ENCODE measurements around the gene MCM7. TPM values are rescaled to one million over a fixed set of nuclear protein-coding genes. Genes with fewer than 3 reads are reported as not detected.
A peak's percentile ranks its signal among the peaks of the same experiment; 100 is the strongest.

The MCM7 gene
- total RNA-seq, 1 donor from 2014 or later: 389 TPM

GRCh38 chr7:100072462-100072861 is 28.7 kb downstream of the MCM7 start:
- Mint-ChIP-seq H3K9me3 (peaks cover 44% of the 10 kb centered on the region), H3K27me3 (ENCODE audit: low read depth) (no peaks in the 10 kb centered on the region), H3K4me1 (ENCODE audit: low read depth) (no peaks in the 10 kb centered on the region), H3K4me3 (ENCODE audit: low read depth) (no peak overlapping the region), H3K27ac (no peak overlapping the region), H3K36me3 (ENCODE audit: low read depth) (peaks cover 94% of the 10 kb centered on the region)
- DNase-seq (ENCODE audit: low spot score): no peak
- intact Hi-C loops (cut with micrococcal nuclease): no loop called here

- intact Hi-C loops (cut with micrococcal nuclease): no loop called here
- Mint-ChIP-seq H3K4me1 (ENCODE audit: low read depth) (no peaks in the 10 kb centered on the region), H3K9me3 (peaks cover 44% of the 10 kb centered on the region), H3K36me3 (ENCODE audit: low read depth) (peaks cover 88% of the 10 kb centered on the region), H3K4me3 (ENCODE audit: low read depth) (no peak overlapping the region), H3K27ac (no peak overlapping the region), H3K27me3 (ENCODE audit: low read depth) (no peaks in the 10 kb centered on the region)
- DNase-seq (ENCODE audit: low spot score): no peak
These were observed 30.0 kb downstream of the MCM7 start for GRCh38 chr7:100071018-100071723.

- no peaks in the 10 kb centered on the region for H3K27me3 Mint-ChIP-seq (ENCODE audit: low read depth)
- DNase-seq (ENCODE audit: low spot score): no peak
- no peak overlapping the region for H3K27ac Mint-ChIP-seq
- H3K4me1 Mint-ChIP-seq (ENCODE audit: low read depth): no peaks in the 10 kb centered on the region
- peaks cover 44% of the 10 kb centered on the region for H3K9me3 Mint-ChIP-seq
- H3K36me3 Mint-ChIP-seq (ENCODE audit: low read depth): peaks cover 82% of the 10 kb centered on the region
- no peak overlapping the region for H3K4me3 Mint-ChIP-seq (ENCODE audit: low read depth)
- intact Hi-C loops (cut with micrococcal nuclease): no loop called here
These were observed 31.2 kb downstream of the MCM7 start for GRCh38 chr7:100069991-100070390.

DNA sequence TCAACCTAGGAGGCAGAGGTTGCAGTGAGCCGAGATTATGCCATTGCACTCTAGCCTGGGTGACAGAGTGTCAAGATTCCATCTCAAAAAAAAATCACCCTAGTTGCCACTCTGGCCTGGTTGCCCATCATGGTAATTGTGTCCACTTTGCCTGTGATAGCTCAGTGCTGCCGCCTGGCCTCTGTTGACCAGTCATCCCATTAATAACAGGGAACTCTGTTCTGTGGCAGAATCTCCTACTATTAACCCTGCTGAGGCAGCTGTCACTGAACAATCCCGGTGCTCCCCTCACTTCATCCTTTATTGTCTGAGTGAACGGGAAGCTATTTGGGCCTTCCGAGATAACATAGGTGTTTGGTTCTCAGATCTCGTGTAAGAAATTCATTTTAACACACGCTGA is 34.2 kb downstream of the MCM7 start:
- Mint-ChIP-seq H3K27me3 (ENCODE audit: low read depth) (no peaks in the 10 kb centered on the region), H3K9me3 (peaks cover 28% of the 10 kb centered on the region), H3K36me3 (ENCODE audit: low read depth) (peaks cover 67% of the 10 kb centered on the region), H3K4me1 (ENCODE audit: low read depth) (no peaks in the 10 kb centered on the region), H3K4me3 (ENCODE audit: low read depth) (no peak overlapping the region), H3K27ac (no peak overlapping the region)
- intact Hi-C loops (cut with micrococcal nuclease): no loop called here
- no peak for DNase-seq (ENCODE audit: low spot score)

GRCh38 chr7:100065452-100066186 is 35.6 kb downstream of the MCM7 start:
- intact Hi-C loops (cut with micrococcal nuclease): no loop called here
- no peak for DNase-seq (ENCODE audit: low spot score)
- Mint-ChIP-seq H3K4me3 (ENCODE audit: low read depth) (no peak overlapping the region), H3K4me1 (ENCODE audit: low read depth) (no peaks in the 10 kb centered on the region), H3K27me3 (ENCODE audit: low read depth) (no peaks in the 10 kb centered on the region), H3K36me3 (ENCODE audit: low read depth) (peaks cover 63% of the 10 kb centered on the region), H3K9me3 (peaks cover 15% of the 10 kb centered on the region), H3K27ac (no peak overlapping the region)

GRCh38 chr7:100064162-100064561 is 37.0 kb downstream of the MCM7 start:
- Mint-ChIP-seq H3K4me1 (ENCODE audit: low read depth) (no peaks in the 10 kb centered on the region), H3K27ac (no peak overlapping the region), H3K27me3 (ENCODE audit: low read depth) (no peaks in the 10 kb centered on the region), H3K9me3 (peaks cover 4% of the 10 kb centered on the region), H3K36me3 (ENCODE audit: low read depth) (peaks cover 56% of the 10 kb centered on the region), H3K4me3 (ENCODE audit: low read depth) (no peak overlapping the region)
- intact Hi-C loops (cut with micrococcal nuclease): no loop called here
- no peak for DNase-seq (ENCODE audit: low spot score)

GRCh38 chr7:100063376-100063775 is 37.8 kb downstream of the MCM7 start:
- H3K27me3 Mint-ChIP-seq (ENCODE audit: low read depth): no peaks in the 10 kb centered on the region
- no peak overlapping the region for H3K4me3 Mint-ChIP-seq (ENCODE audit: low read depth)
- H3K4me1 Mint-ChIP-seq (ENCODE audit: low read depth): no peaks in the 10 kb centered on the region
- peaks cover 4% of the 10 kb centered on the region for H3K9me3 Mint-ChIP-seq
- peaks cover 56% of the 10 kb centered on the region for H3K36me3 Mint-ChIP-seq (ENCODE audit: low read depth)
- no peak overlapping the region for H3K27ac Mint-ChIP-seq
- DNase-seq (ENCODE audit: low spot score): no peak
- intact Hi-C loops (cut with micrococcal nuclease): no loop called here

DNA sequence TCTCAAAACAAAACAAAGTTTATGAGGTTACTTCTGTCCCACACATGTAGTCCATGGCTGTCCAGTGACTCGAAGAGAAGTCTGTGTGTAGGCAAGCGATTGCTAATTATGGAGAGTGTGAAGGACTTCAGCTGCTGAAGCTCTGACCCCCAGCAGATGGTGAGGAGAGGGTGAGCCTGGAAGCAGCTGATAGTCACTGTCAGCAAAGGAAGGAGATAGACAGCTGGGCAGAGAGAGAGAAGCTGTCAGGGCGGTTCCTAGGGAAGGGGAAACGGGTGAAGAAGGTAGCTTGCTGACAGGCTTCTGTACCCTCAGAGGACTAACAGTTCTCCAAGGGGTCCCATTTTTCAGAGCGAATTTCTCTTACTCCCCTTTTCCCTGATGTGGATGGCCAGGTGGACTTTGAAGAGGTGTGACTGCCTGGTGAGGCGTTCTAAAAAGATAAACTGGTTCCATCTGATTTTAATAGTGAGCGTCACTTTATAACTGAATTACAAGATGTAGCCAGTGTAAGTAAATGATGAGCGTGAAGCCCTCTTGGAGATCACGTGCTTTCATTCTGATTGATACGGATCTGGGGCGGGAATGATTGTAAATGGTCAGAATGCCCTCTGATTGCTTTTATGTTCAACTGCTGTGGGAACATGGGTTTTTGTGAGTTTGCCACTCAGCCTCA is 39.5 kb downstream of the MCM7 start:
- no peak overlapping the region for H3K27ac Mint-ChIP-seq
- peaks cover 58% of the 10 kb centered on the region for H3K36me3 Mint-ChIP-seq (ENCODE audit: low read depth)
- H3K4me1 Mint-ChIP-seq (ENCODE audit: low read depth): no peaks in the 10 kb centered on the region
- H3K9me3 Mint-ChIP-seq: no peaks in the 10 kb centered on the region
- DNase-seq (ENCODE audit: low spot score): no peak
- H3K4me3 Mint-ChIP-seq (ENCODE audit: low read depth): no peak overlapping the region
- intact Hi-C loops (cut with micrococcal nuclease): no loop called here
- H3K27me3 Mint-ChIP-seq (ENCODE audit: low read depth): no peaks in the 10 kb centered on the region

DNA sequence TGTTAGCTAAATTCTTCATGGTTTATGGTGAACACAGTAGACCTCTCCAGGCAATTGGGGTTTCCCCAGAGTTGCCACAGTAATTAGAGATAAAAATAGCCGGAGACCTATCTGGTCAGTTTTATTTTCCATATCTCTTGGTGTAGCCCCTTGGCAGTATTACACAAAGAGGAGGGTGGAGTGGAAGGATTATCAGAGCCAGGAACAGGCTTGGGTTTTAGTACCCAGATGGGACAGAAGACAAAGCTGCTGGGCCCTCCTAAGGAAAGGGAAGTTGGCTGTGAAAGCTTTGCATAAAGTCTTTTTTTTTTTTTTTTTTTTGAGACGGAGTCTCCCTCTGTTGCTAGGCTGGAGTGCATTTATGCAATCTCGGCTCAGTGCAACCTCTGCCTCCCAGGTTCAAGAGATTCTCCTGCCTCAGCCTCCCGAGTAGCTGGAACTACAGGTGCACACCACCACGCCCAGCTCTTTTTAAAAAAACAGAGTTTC is 41.9 kb downstream of the MCM7 start:
- H3K4me3 Mint-ChIP-seq (ENCODE audit: low read depth): no peak overlapping the region
- intact Hi-C loops (cut with micrococcal nuclease): no loop called here
- no peak overlapping the region for H3K27ac Mint-ChIP-seq
- H3K4me1 Mint-ChIP-seq (ENCODE audit: low read depth): no peaks in the 10 kb centered on the region
- peaks cover 47% of the 10 kb centered on the region for H3K36me3 Mint-ChIP-seq (ENCODE audit: low read depth)
- no peaks in the 10 kb centered on the region for H3K9me3 Mint-ChIP-seq
- no peak for DNase-seq (ENCODE audit: low spot score)
- H3K27me3 Mint-ChIP-seq (ENCODE audit: low read depth): no peaks in the 10 kb centered on the region

DNA sequence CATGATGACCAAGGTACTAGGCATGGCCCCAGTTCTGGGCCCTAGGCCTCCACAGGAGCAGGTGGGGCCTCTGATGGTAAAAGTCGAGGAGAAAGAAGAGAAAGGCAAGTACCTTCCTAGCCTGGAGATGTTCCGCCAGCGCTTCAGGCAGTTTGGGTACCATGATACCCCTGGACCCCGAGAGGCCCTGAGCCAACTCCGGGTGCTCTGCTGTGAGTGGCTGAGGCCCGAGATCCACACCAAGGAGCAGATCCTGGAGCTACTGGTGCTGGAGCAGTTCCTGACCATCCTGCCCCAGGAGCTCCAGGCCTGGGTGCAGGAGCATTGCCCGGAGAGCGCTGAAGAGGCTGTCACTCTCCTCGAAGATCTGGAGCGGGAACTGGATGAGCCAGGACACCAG is 44.2 kb downstream of the MCM7 start:
- H3K4me1 Mint-ChIP-seq (ENCODE audit: low read depth): no peaks in the 10 kb centered on the region
- intact Hi-C loops (cut with micrococcal nuclease): no loop called here
- no peak overlapping the region for H3K4me3 Mint-ChIP-seq (ENCODE audit: low read depth)
- no peak for DNase-seq (ENCODE audit: low spot score)
- H3K27ac Mint-ChIP-seq: no peak overlapping the region
- peaks cover 37% of the 10 kb centered on the region for H3K36me3 Mint-ChIP-seq (ENCODE audit: low read depth)
- H3K9me3 Mint-ChIP-seq: no peaks in the 10 kb centered on the region
- no peaks in the 10 kb centered on the region for H3K27me3 Mint-ChIP-seq (ENCODE audit: low read depth)

- H3K4me1 Mint-ChIP-seq (ENCODE audit: low read depth): peaks cover 7% of the 10 kb centered on the region
- intact Hi-C loops (cut with micrococcal nuclease): loop anchor here (1.0 to 5.0 kb wide), 2 partner anchors 59 to 76 kb away; partner anchors contain the start of gene AZGP1
These were observed 48.0 kb downstream of the MCM7 start for GRCh38 chr7:100053215-100053614.

DNA sequence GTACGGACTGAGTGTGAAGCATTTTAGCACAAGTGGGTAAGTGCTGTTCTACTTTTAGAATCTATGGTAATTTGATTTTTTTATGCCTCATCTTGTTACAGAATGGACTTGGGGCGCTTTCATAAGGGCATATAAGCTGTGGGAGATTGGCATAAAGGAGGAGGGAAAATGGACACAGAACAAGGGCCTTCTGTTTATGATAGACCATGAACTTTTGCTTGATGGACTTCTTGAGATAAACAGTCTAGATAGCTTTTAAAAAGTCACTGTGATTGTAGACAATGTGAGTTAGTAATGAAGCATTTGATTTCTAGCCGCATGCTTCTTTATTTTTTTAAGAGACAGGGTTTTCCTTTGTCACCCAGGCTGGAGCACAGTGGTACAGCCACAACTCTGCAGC is 49.6 kb downstream of the MCM7 start:
- DNase-seq (ENCODE audit: low spot score): no peak
- intact Hi-C loops (cut with micrococcal nuclease): loop anchor here (5.0 kb wide), 1 partner anchor 74 kb away; the partner anchor contains the start of gene AZGP1
- peak overlapping the region; percentile 14 for H3K4me3 Mint-ChIP-seq (ENCODE audit: low read depth)
- H3K27ac Mint-ChIP-seq: peak overlapping the region; percentile 43
- H3K36me3 Mint-ChIP-seq (ENCODE audit: low read depth): no peaks in the 10 kb centered on the region
- no peaks in the 10 kb centered on the region for H3K27me3 Mint-ChIP-seq (ENCODE audit: low read depth)
- H3K4me1 Mint-ChIP-seq (ENCODE audit: low read depth): peaks cover 7% of the 10 kb centered on the region
- H3K9me3 Mint-ChIP-seq: no peaks in the 10 kb centered on the region

More at GRCh38 chr7:100053215-100053614, 48.0 kb downstream of the MCM7 start:
- no peaks in the 10 kb centered on the region for H3K27me3 Mint-ChIP-seq (ENCODE audit: low read depth)
- peaks cover 14% of the 10 kb centered on the region for H3K36me3 Mint-ChIP-seq (ENCODE audit: low read depth)
- no peak overlapping the region for H3K27ac Mint-ChIP-seq
- H3K4me3 Mint-ChIP-seq (ENCODE audit: low read depth): no peak overlapping the region
- no peak for DNase-seq (ENCODE audit: low spot score)
- H3K9me3 Mint-ChIP-seq: no peaks in the 10 kb centered on the region

Data from activated T-helper 2 cell treated with anti-CD3 and anti-CD28 coated beads, Interferon-gamma antibody, Interleukin-2, Interleukin-4, amounts not matched to agents 10 μg/mL and 5 μg/mL and 100 μg/mL, durations not matched to agents 14 hours and 24 hours and 36 hours (primary cell).